ENCODE measurements around the gene MTHFR. TPM values are rescaled to one million over a fixed set of nuclear protein-coding genes. Genes with fewer than 3 reads are reported as not detected.

The MTHFR gene
- total and polyA plus RNA-seq, 2 of the 4 experiments (the other 2 are of a cell fraction) = 7.3 to 7.4 TPM

- Histone ChIP-seq H2AFZ (replicated peaks; ENCODE audit: low read length, poor library complexity) (no peak overlapping the region), H3K9ac (ENCODE audit: low read depth, low read length) (no peak overlapping the region), H3K18ac (ENCODE audit: low read depth, low read length) (no peak overlapping the region), H4K8ac (ENCODE audit: low read depth in 2 of 2, low read length in 2 of 2) (no peak overlapping the region), H3K4me2 (ENCODE audit: low read depth, low read length) (no peak overlapping the region), H2AK9ac (replicated peaks; ENCODE audit: low read depth, low read length, poor library complexity) (peak overlapping the region; percentile 24), H3K14ac (replicated peaks; ENCODE audit: low read depth, low read length) (no peak overlapping the region), H3K23ac (ENCODE audit: low read depth, low read length) (no peak overlapping the region), H4K91ac (ENCODE audit: insufficient read depth, low read depth, low read length) (no peak overlapping the region), H4K20me1 (ENCODE audit: insufficient read depth, low read length) (no peaks in the 10 kb centered on the region), H3K36me3 (ENCODE audit: control insufficient read depth, insufficient read depth, low read length) (peaks cover 16% of the 10 kb centered on the region), H3K27ac (ENCODE audit: insufficient read depth, low read length) (no peak overlapping the region), H3K4me1 (ENCODE audit: control insufficient read depth, insufficient read depth, low read length) (no peaks in the 10 kb centered on the region), H3K9me3 (ENCODE audit: control insufficient read depth, insufficient read depth, low read length) (0 out of 2 replicates have a peak, but pooled peaks cover 2% of the 10 kb centered on the region), H2BK120ac (ENCODE audit: low read depth, low read length) (no peak overlapping the region), H3K9me1 (ENCODE audit: insufficient read depth, low read length) (no peaks in the 10 kb centered on the region), H3K4ac (ENCODE audit: low read depth, low read length) (no peak overlapping the region), H3K27me3 (ENCODE audit: control insufficient read depth, insufficient read depth, low read length) (peaks cover 8% of the 10 kb centered on the region), H4K5ac (ENCODE audit: low read depth, low read length) (no peak overlapping the region), H3K56ac (ENCODE audit: extremely low read depth, insufficient read depth, low read length) (no peak overlapping the region), H2BK5ac (ENCODE audit: low read depth, low read length, poor library complexity, severe bottlenecking) (no peak overlapping the region), H2AK5ac (ENCODE audit: low read depth, low read length) (no peak overlapping the region), H3K4me3 (ENCODE audit: insufficient read depth, low read depth, low read length) (no peak overlapping the region), H3K79me1 (ENCODE audit: low read depth in 1 of 2, low read length in 2 of 2) (no peaks in the 10 kb centered on the region), H2BK20ac (ENCODE audit: low read depth, low read length) (no peak overlapping the region), H2BK15ac (ENCODE audit: low read depth, low read length) (no peak overlapping the region)
- in situ Hi-C loops (cut with MboI; ENCODE audit: low sequenced_read_pairs) (no loop called here), intact Hi-C loops (cut with micrococcal nuclease) (no loop called here), dilution Hi-C loops (cut with HindIII; ENCODE audit: low sequenced_read_pairs, unreplicated experiment) (no loop called here)
- POLR2A ChIA-PET (ENCODE audit: unreplicated experiment) = no interaction called here
- ATAC-seq (ENCODE audit: low read depth) (peak; percentile 38), DNase-seq (no peak)
- 14% methylated on average over 1 of the region's 7 CpGs; no CpG with 5 or more reads in 1 of the 2 experiments for WGBS, 2 experiments (ENCODE audit: extremely low coverage in 2 of 2, insufficient read length in 1 of 2)
- CTCF ChIA-PET = no interaction called here
- no TSS peak for BruUV-seq (replicated peaks)
- TF ChIP-seq FOS (IDR thresholded peaks at IDR 0.05; ENCODE audit: low read depth, low read length) (no peak), POLR2A (IDR thresholded peaks at IDR 0.05; ENCODE audit: low read depth, low read length) (no peak), CHD1 (IDR thresholded peaks at IDR 0.05; ENCODE audit: low read depth, low read length) (no peak), RFX5 (IDR thresholded peaks at IDR 0.05; ENCODE audit: low read depth, low read length) (no peak), USF2 (IDR thresholded peaks at IDR 0.05; ENCODE audit: low read depth, low read length) (no peak), SMC3 (IDR thresholded peaks at IDR 0.05; ENCODE audit: low read depth, low read length) (no peak), RCOR1 (IDR thresholded peaks at IDR 0.05; ENCODE audit: insufficient replicate concordance, low read length) (no peak), MAZ (IDR thresholded peaks at IDR 0.05; ENCODE audit: borderline replicate concordance, low read depth, low read length) (no peak), MAFK (IDR thresholded peaks at IDR 0.05; ENCODE audit: low read depth, low read length) (no peak), BHLHE40 (IDR thresholded peaks at IDR 0.05; ENCODE audit: low read depth, low read length) (no peak), CTCF (conservative IDR thresholded peaks at IDR 0.05; ENCODE audit: low read depth, low read length) (no peak), CEBPB (IDR thresholded peaks at IDR 0.05; ENCODE audit: low read depth, low read length) (no peak), MXI1 (IDR thresholded peaks at IDR 0.05; ENCODE audit: borderline replicate concordance, low read depth, low read length) (no peak), NFE2L2 (IDR thresholded peaks at IDR 0.05; ENCODE audit: low read depth, low read length) (no peak), RAD21 (IDR thresholded peaks at IDR 0.05; ENCODE audit: low read length) (no peak)
Measured at GRCh38 chr1:11753555-11754208, 52.1 kb downstream of the MTHFR start.
